ENCODE measurements around the gene IRAK1. TPM values are rescaled to one million over a fixed set of nuclear protein-coding genes. Genes with fewer than 3 reads are reported as not detected.

Gene IRAK1
- total and polyA plus RNA-seq, 10 of the 15 experiments (the other 5 are each of a cell fraction or from before 2014, with no cell fraction given), result 4.2 to 136 (median 39.5) TPM

GRCh38 chrX:154056770-154057241 lies 37.1 kb upstream of the IRAK1 start (continued):
- no peak for TF ChIP-seq CEBPZ (IDR thresholded peaks at IDR 0.05; ENCODE audit: low read depth, low read length)
- TF ChIP-seq ZBED1 (IDR thresholded peaks at IDR 0.05; ENCODE audit: borderline replicate concordance), result no peak
- TF ChIP-seq CHD2 (IDR thresholded peaks at IDR 0.05; ENCODE audit: borderline replicate concordance, low read depth, low read length), result no peak
- TF ChIP-seq ASH2L (IDR thresholded peaks at IDR 0.05; ENCODE audit: borderline replicate concordance, low read depth), result no peak
- no peak for TF ChIP-seq SP1 (IDR thresholded peaks at IDR 0.05; ENCODE audit: low read depth, low read length)
- TF ChIP-seq ZBTB33 (IDR thresholded peaks at IDR 0.05), result no peak
- no peak for TF ChIP-seq TCF3 (IDR thresholded peaks at IDR 0.05; ENCODE audit: borderline replicate concordance, insufficient read depth, low read depth, low read length)
- no peak for TF ChIP-seq ESRRA (IDR thresholded peaks at IDR 0.05; ENCODE audit: low read length)
- TF ChIP-seq RB1 (IDR thresholded peaks at IDR 0.05; ENCODE audit: borderline replicate concordance), result no peak
- TF ChIP-seq, protein P1, sequence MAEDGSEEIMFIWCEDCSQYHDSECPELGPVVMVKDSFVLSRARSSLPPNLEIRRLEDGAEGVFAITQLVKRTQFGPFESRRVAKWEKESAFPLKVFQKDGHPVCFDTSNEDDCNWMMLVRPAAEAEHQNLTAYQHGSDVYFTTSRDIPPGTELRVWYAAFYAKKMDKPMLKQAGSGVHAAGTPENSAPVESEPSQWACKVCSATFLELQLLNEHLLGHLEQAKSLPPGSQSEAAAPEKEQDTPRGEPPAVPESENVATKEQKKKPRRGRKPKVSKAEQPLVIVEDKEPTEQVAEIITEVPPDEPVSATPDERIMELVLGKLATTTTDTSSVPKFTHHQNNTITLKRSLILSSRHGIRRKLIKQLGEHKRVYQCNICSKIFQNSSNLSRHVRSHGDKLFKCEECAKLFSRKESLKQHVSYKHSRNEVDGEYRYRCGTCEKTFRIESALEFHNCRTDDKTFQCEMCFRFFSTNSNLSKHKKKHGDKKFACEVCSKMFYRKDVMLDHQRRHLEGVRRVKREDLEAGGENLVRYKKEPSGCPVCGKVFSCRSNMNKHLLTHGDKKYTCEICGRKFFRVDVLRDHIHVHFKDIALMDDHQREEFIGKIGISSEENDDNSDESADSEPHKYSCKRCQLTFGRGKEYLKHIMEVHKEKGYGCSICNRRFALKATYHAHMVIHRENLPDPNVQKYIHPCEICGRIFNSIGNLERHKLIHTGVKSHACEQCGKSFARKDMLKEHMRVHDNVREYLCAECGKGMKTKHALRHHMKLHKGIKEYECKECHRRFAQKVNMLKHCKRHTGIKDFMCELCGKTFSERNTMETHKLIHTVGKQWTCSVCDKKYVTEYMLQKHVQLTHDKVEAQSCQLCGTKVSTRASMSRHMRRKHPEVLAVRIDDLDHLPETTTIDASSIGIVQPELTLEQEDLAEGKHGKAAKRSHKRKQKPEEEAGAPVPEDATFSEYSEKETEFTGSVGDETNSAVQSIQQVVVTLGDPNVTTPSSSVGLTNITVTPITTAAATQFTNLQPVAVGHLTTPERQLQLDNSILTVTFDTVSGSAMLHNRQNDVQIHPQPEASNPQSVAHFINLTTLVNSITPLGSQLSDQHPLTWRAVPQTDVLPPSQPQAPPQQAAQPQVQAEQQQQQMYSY (CRISPR knock-in tag; IDR thresholded peaks at IDR 0.05), result no peak
- TF ChIP-seq SPI1 (IDR thresholded peaks at IDR 0.05; ENCODE audit: borderline replicate concordance, insufficient read depth, low read depth, low read length), result no peak
